ENCODE data around the gene PTER. TPM values are rescaled to one million over a fixed set of nuclear protein-coding genes. Genes with fewer than 3 reads are reported as not detected.

The PTER gene
- total RNA-seq, 1 experiment from 2014 or later, result 25.8 TPM

DNA sequence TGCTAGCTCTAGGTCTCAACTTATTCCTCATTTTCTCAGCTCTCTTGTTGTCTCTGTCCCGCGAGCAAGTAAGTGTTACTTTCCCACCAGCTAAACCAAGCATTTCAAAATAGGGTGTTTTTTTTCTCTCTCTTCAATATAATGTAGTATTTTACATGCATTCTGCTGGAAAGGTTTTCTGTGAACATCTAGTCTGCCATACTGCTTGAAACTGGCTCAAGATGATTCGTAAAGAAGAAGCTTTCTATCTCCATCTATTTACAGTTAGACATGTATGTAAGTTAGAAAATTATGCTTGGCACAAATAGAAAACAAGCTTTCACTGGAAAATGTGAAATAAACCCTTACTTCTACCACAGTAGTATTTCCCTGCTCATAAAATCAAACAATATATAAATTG is 53.7 kb downstream of the PTER start:
- Histone ChIP-seq H3K27ac (ENCODE audit: low read depth, low read length) (no peak overlapping the region), H3K9me2 (ENCODE audit: insufficient read depth) (no peaks in the 10 kb centered on the region), H3K4me2 (ENCODE audit: low read length) (no peak overlapping the region), H4K20me1 (ENCODE audit: insufficient read depth) (no peaks in the 10 kb centered on the region), H3K79me2 (ENCODE audit: insufficient read depth, low read length) (no peaks in the 10 kb centered on the region), H3K4me1 (ENCODE audit: control insufficient read depth in 1 of 2, insufficient read depth in 2 of 2, low read length in 2 of 2) (no peaks in the 10 kb centered on the region), H3K4me3 (replicated peaks in 1 of 2; ENCODE audit: low read depth in 1 of 2, low read length in 2 of 2) (no peak overlapping the region), H3K9me3 (ENCODE audit: control insufficient read depth in 1 of 2, insufficient read depth in 1 of 2, low read depth in 1 of 2, low read length in 2 of 2) (no peaks in the 10 kb centered on the region), H3K9ac (ENCODE audit: low read length) (no peak overlapping the region), H3K27me3 (ENCODE audit: insufficient read depth, low read length) (no peaks in the 10 kb centered on the region), H2AFZ (ENCODE audit: low read depth, low read length, poor library complexity, severe bottlenecking) (no peak overlapping the region), H3K36me3 (ENCODE audit: control insufficient read depth in 1 of 2, insufficient read depth in 2 of 2, low read length in 2 of 2) (peaks cover 0 to 6% of the 10 kb centered on the region in 2 experiments; a peak in 2 of 4 replicates)
- ChIA-PET CTCF (no interaction called here), RAD21 (ENCODE audit: low non-redundant PET in 1 of 2, low total read pairs in 2 of 2, uncharacterized antibody in 2 of 2, unreplicated experiment in 2 of 2) (no interaction called here), POLR2A (no interaction called here)
- no TSS peak for BruUV-seq (replicated peaks)
- TF ChIP-seq ZFX (IDR thresholded peaks at IDR 0.05) (no peak), POLR2A (IDR thresholded peaks at IDR 0.05; ENCODE audit: borderline replicate concordance, extremely low read depth, insufficient read depth, insufficient read length) (no peak), RAD21 (IDR thresholded peaks at IDR 0.05; ENCODE audit: low read depth) (no peak), SP1 (IDR thresholded peaks at IDR 0.05; ENCODE audit: low read depth) (no peak), EGR1 (IDR thresholded peaks at IDR 0.05; ENCODE audit: low read depth) (no peak), SRF (IDR thresholded peaks at IDR 0.05; ENCODE audit: low read depth) (no peak), SIN3A (IDR thresholded peaks at IDR 0.05; ENCODE audit: low read depth) (no peak), EZH2phosphoT487 (IDR thresholded peaks at IDR 0.05; ENCODE audit: borderline replicate concordance) (no peak), FOSL1 (IDR thresholded peaks at IDR 0.05; ENCODE audit: low read depth) (no peak), CEBPB (IDR thresholded peaks at IDR 0.05; ENCODE audit: low read depth) (no peak), JUND (IDR thresholded peaks at IDR 0.05) (no peak), CBX3 (IDR thresholded peaks at IDR 0.05; ENCODE audit: low read depth) (no peak), ELF1 (IDR thresholded peaks at IDR 0.05; ENCODE audit: borderline replicate concordance, low read depth) (no peak)
- TF ChIP-seq, protein P1, sequence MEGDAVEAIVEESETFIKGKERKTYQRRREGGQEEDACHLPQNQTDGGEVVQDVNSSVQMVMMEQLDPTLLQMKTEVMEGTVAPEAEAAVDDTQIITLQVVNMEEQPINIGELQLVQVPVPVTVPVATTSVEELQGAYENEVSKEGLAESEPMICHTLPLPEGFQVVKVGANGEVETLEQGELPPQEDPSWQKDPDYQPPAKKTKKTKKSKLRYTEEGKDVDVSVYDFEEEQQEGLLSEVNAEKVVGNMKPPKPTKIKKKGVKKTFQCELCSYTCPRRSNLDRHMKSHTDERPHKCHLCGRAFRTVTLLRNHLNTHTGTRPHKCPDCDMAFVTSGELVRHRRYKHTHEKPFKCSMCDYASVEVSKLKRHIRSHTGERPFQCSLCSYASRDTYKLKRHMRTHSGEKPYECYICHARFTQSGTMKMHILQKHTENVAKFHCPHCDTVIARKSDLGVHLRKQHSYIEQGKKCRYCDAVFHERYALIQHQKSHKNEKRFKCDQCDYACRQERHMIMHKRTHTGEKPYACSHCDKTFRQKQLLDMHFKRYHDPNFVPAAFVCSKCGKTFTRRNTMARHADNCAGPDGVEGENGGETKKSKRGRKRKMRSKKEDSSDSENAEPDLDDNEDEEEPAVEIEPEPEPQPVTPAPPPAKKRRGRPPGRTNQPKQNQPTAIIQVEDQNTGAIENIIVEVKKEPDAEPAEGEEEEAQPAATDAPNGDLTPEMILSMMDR (IDR thresholded peaks at IDR 0.05 in 2 of 3, conservative IDR thresholded peaks at IDR 0.05 in 1 of 3; ENCODE audit: borderline replicate concordance in 1 of 3, insufficient read depth in 1 of 3, low read depth in 2 of 3, low read length in 2 of 3), result no peak
- TF ChIP-seq, protein P2, sequence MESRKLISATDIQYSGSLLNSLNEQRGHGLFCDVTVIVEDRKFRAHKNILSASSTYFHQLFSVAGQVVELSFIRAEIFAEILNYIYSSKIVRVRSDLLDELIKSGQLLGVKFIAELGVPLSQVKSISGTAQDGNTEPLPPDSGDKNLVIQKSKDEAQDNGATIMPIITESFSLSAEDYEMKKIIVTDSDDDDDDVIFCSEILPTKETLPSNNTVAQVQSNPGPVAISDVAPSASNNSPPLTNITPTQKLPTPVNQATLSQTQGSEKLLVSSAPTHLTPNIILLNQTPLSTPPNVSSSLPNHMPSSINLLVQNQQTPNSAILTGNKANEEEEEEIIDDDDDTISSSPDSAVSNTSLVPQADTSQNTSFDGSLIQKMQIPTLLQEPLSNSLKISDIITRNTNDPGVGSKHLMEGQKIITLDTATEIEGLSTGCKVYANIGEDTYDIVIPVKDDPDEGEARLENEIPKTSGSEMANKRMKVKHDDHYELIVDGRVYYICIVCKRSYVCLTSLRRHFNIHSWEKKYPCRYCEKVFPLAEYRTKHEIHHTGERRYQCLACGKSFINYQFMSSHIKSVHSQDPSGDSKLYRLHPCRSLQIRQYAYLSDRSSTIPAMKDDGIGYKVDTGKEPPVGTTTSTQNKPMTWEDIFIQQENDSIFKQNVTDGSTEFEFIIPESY (IDR thresholded peaks at IDR 0.05; ENCODE audit: extremely low read depth, insufficient replicate concordance, low read length), result no peak
- TF ChIP-seq, protein P3, sequence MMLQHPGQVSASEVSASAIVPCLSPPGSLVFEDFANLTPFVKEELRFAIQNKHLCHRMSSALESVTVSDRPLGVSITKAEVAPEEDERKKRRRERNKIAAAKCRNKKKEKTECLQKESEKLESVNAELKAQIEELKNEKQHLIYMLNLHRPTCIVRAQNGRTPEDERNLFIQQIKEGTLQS (IDR thresholded peaks at IDR 0.05), result no peak
- TF ChIP-seq, protein P4, sequence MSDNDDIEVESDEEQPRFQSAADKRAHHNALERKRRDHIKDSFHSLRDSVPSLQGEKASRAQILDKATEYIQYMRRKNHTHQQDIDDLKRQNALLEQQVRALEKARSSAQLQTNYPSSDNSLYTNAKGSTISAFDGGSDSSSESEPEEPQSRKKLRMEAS (IDR thresholded peaks at IDR 0.05), result no peak
- TF ChIP-seq, protein P5, sequence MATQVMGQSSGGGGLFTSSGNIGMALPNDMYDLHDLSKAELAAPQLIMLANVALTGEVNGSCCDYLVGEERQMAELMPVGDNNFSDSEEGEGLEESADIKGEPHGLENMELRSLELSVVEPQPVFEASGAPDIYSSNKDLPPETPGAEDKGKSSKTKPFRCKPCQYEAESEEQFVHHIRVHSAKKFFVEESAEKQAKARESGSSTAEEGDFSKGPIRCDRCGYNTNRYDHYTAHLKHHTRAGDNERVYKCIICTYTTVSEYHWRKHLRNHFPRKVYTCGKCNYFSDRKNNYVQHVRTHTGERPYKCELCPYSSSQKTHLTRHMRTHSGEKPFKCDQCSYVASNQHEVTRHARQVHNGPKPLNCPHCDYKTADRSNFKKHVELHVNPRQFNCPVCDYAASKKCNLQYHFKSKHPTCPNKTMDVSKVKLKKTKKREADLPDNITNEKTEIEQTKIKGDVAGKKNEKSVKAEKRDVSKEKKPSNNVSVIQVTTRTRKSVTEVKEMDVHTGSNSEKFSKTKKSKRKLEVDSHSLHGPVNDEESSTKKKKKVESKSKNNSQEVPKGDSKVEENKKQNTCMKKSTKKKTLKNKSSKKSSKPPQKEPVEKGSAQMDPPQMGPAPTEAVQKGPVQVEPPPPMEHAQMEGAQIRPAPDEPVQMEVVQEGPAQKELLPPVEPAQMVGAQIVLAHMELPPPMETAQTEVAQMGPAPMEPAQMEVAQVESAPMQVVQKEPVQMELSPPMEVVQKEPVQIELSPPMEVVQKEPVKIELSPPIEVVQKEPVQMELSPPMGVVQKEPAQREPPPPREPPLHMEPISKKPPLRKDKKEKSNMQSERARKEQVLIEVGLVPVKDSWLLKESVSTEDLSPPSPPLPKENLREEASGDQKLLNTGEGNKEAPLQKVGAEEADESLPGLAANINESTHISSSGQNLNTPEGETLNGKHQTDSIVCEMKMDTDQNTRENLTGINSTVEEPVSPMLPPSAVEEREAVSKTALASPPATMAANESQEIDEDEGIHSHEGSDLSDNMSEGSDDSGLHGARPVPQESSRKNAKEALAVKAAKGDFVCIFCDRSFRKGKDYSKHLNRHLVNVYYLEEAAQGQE (IDR thresholded peaks at IDR 0.05; ENCODE audit: low read depth), result no peak
- no peak for ATAC-seq
- DNase-seq (ENCODE audit: low read depth, low spot score), result no peak
- intact Hi-C loops (cut with micrococcal nuclease), result no loop called here

Data from HCT116 (cell line).